ENCODE measurements around the gene MICAL3.

DNA sequence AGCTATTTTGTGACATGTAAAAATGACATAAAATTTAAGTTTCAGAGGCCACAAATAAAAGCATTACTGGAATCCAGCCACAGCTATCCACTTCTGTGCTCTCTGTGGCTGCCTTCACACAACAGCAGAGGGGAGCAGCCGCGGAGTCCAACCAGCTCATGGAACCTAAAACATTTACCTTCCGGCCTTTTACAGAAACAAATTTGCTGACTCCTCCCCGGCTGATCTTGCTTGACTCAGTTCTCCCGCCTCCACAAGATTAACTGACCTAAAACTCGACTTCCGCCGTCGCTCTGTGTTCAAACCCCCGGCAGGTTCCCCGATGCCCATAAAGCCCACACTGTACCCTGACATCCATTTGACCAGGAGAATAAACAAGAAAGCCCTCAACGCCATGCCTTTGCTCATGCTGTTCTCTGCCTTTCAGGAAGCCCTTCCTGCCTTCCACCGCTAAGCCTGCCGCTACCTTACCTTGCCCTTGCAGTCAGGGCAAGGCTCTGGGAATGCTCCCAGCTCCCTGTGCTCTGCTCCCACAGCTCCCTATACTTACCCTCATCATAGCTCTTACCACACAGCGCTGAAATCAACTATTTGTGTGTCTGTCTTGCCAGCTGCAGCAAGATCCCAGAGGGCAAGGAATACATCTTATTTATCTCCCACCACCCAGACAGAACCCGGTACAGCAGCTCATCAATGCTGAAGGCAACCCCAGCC, 35.4 kb downstream of the MICAL3 start:
- no peak for TF ChIP-seq POLR2AphosphoS5 (IDR thresholded peaks at IDR 0.05; ENCODE audit: low read depth, low read length)
- TF ChIP-seq, protein P1, sequence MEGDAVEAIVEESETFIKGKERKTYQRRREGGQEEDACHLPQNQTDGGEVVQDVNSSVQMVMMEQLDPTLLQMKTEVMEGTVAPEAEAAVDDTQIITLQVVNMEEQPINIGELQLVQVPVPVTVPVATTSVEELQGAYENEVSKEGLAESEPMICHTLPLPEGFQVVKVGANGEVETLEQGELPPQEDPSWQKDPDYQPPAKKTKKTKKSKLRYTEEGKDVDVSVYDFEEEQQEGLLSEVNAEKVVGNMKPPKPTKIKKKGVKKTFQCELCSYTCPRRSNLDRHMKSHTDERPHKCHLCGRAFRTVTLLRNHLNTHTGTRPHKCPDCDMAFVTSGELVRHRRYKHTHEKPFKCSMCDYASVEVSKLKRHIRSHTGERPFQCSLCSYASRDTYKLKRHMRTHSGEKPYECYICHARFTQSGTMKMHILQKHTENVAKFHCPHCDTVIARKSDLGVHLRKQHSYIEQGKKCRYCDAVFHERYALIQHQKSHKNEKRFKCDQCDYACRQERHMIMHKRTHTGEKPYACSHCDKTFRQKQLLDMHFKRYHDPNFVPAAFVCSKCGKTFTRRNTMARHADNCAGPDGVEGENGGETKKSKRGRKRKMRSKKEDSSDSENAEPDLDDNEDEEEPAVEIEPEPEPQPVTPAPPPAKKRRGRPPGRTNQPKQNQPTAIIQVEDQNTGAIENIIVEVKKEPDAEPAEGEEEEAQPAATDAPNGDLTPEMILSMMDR (IDR thresholded peaks at IDR 0.05): no peak
- TF ChIP-seq JUND (IDR thresholded peaks at IDR 0.05): no peak
- TF ChIP-seq, protein P2, sequence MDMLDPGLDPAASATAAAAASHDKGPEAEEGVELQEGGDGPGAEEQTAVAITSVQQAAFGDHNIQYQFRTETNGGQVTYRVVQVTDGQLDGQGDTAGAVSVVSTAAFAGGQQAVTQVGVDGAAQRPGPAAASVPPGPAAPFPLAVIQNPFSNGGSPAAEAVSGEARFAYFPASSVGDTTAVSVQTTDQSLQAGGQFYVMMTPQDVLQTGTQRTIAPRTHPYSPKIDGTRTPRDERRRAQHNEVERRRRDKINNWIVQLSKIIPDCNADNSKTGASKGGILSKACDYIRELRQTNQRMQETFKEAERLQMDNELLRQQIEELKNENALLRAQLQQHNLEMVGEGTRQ (IDR thresholded peaks at IDR 0.05; ENCODE audit: borderline replicate concordance, low read depth, low read length): no peak
- TF ChIP-seq NRF1 (IDR thresholded peaks at IDR 0.05; ENCODE audit: low read depth, low read length): no peak
- no peak for TF ChIP-seq CHD2 (IDR thresholded peaks at IDR 0.05; ENCODE audit: low read length, partially characterized antibody)
- TF ChIP-seq RAD21 (IDR thresholded peaks at IDR 0.05; ENCODE audit: low read length): no peak
- TF ChIP-seq, protein P3, sequence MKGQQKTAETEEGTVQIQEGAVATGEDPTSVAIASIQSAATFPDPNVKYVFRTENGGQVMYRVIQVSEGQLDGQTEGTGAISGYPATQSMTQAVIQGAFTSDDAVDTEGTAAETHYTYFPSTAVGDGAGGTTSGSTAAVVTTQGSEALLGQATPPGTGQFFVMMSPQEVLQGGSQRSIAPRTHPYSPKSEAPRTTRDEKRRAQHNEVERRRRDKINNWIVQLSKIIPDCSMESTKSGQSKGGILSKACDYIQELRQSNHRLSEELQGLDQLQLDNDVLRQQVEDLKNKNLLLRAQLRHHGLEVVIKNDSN (IDR thresholded peaks at IDR 0.05; ENCODE audit: borderline replicate concordance, low read depth): no peak
- TF ChIP-seq ELF1 (IDR thresholded peaks at IDR 0.05): no peak
- TF ChIP-seq, protein P4, sequence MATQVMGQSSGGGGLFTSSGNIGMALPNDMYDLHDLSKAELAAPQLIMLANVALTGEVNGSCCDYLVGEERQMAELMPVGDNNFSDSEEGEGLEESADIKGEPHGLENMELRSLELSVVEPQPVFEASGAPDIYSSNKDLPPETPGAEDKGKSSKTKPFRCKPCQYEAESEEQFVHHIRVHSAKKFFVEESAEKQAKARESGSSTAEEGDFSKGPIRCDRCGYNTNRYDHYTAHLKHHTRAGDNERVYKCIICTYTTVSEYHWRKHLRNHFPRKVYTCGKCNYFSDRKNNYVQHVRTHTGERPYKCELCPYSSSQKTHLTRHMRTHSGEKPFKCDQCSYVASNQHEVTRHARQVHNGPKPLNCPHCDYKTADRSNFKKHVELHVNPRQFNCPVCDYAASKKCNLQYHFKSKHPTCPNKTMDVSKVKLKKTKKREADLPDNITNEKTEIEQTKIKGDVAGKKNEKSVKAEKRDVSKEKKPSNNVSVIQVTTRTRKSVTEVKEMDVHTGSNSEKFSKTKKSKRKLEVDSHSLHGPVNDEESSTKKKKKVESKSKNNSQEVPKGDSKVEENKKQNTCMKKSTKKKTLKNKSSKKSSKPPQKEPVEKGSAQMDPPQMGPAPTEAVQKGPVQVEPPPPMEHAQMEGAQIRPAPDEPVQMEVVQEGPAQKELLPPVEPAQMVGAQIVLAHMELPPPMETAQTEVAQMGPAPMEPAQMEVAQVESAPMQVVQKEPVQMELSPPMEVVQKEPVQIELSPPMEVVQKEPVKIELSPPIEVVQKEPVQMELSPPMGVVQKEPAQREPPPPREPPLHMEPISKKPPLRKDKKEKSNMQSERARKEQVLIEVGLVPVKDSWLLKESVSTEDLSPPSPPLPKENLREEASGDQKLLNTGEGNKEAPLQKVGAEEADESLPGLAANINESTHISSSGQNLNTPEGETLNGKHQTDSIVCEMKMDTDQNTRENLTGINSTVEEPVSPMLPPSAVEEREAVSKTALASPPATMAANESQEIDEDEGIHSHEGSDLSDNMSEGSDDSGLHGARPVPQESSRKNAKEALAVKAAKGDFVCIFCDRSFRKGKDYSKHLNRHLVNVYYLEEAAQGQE (IDR thresholded peaks at IDR 0.05; ENCODE audit: low read depth, low read length): no peak
